ENCODE data around the gene CAP2.
"Not testable (repeated sequence)": the region's sequence is repeated elsewhere in the genome, so short reads cannot be mapped to it uniquely, and the experiment has no call there.

Gene CAP2

GRCh38 chr6:17552861-17553260 is 159.5 kb downstream of the CAP2 start:
- H3K4me3 ChIP-seq (replicated peaks; ENCODE audit: low read depth, low read length) = no peak overlapping the region
- TF ChIP-seq CTCF (IDR thresholded peaks at IDR 0.05; ENCODE audit: low read length, missing control alignments) = no peak
- DNase-seq (ENCODE audit: low read depth) = no peak

DNA sequence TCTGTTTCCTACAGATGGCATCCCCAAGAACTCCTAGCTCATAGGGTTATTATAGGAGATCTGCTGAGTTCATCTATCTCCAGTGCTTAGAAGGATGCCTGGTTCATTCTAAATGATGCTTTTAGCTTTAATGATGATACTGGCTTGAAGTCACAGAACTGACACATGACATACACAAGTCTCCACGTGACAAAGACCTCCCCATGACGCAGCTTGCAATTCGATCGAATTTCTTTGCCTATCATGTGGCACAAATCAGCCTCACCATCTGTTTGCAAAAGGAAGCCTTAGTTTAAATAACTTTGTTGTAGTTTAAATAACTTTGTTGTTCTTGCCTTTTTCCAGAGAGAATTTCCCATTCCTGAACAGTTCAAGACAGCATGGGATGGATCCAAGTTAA is 162.6 kb downstream of the CAP2 start:
- TF ChIP-seq CTCF (IDR thresholded peaks at IDR 0.05; ENCODE audit: low read length, missing control alignments) = no peak
- H3K4me3 ChIP-seq (replicated peaks; ENCODE audit: low read depth, low read length) = no peak overlapping the region
- DNase-seq (ENCODE audit: low read depth) = no peak

DNA sequence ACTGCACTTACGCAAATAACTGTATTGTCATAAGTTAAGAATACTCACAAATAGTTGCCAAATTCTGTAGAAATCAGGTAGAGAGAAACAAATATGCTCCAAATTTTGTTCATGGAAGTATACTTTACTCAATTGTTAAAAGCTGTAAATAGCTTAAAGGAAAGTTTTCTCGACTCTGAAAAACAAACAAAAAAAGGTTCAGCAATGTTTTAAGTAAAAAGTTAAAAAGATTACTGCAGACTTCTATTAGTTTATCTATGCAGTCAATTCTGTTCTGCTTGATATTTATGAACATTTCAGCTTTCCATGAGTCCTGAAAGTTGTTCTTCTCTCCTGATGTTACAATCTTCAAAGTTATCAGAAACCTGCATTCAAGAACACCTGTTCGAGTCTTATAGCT is 169.2 kb downstream of the CAP2 start:
- TF ChIP-seq CTCF (IDR thresholded peaks at IDR 0.05; ENCODE audit: low read length, missing control alignments) = no peak
- H3K4me3 ChIP-seq (replicated peaks; ENCODE audit: low read depth, low read length) = no peak overlapping the region
- no peak for DNase-seq (ENCODE audit: low read depth)

DNA sequence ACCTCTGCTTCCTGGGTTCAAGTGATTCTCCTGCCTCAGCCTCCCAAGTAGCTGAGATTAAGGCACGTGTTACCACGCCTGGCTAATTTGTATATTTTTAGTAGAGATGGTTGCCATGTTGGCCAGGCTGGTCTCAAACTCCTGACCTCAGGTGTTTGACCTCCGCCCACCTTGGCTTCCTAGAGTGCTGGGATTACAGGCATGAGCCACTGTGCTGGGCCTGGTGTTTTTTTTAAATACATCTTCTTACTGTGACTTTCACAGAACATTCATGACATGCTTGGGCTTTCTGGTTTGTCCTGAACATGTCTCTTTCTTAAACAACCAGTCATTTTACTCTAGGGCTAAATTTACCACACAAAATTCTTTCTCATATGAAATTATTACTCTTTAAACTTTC is 172.0 kb downstream of the CAP2 start:
- no peak overlapping the region for H3K4me3 ChIP-seq (replicated peaks; ENCODE audit: low read depth, low read length)
- no peak for TF ChIP-seq CTCF (IDR thresholded peaks at IDR 0.05; ENCODE audit: low read length, missing control alignments)
- no peak for DNase-seq (ENCODE audit: low read depth)

GRCh38 chr6:17574866-17575560 is 181.6 kb downstream of the CAP2 start:
- TF ChIP-seq CTCF (IDR thresholded peaks at IDR 0.05; ENCODE audit: low read length, missing control alignments) = no peak
- H3K4me3 ChIP-seq (replicated peaks; ENCODE audit: low read depth, low read length) = no peak overlapping the region
- peak; percentile 71 for DNase-seq (ENCODE audit: low read depth)

DNA sequence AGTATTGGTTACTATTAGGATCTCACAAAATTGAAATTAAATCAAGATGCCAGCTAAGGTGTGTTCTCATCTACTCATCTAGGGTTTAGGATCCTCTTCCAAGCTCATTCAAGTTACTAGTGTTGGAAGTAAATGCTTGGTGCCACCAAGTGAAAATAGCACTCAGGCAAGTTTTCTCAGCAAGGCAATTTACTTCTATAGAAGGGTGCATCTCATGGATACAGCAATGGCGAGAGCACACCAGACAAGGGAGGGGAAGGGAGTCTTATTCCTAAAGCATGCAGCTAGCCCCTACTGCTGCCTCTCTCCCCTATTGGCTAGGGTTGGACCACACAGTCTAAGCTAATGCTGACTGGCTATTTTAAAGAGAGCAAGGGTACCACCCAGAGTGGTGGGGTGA is 183.7 kb downstream of the CAP2 start:
- H3K4me3 ChIP-seq (replicated peaks; ENCODE audit: low read depth, low read length) = no peak overlapping the region
- no peak for TF ChIP-seq CTCF (IDR thresholded peaks at IDR 0.05; ENCODE audit: low read length, missing control alignments)
- DNase-seq (ENCODE audit: low read depth) = no peak

GRCh38 chr6:17580518-17581048 is 187.2 kb downstream of the CAP2 start:
- H3K4me3 ChIP-seq (replicated peaks; ENCODE audit: low read depth, low read length) = peak overlapping the region; percentile 54
- TF ChIP-seq CTCF (IDR thresholded peaks at IDR 0.05; ENCODE audit: low read length, missing control alignments) = no peak
- peak; percentile 40 for DNase-seq (ENCODE audit: low read depth)

- not testable (repeated sequence) for DNase-seq (ENCODE audit: low read depth); H3K4me3 ChIP-seq (replicated peaks; ENCODE audit: low read depth, low read length)
These were observed 187.9 kb downstream of the CAP2 start for GRCh38 chr6:17581282-17581681.
